Gastroesophageal sphincter (tissue), 4 donors: ENCODE measurements around the gene TPD52L1. TPM values are rescaled to one million over a fixed set of nuclear protein-coding genes. Genes with fewer than 3 reads are reported as not detected.

Source experiments
- ATAC-seq: fragments of 150-250 bp; one replicate; pipeline ENCODE4 v1.9.1; 2016; ENCODE audit warnings: mild to moderate bottlenecking, moderate library complexity
- H3K27ac ChIP-seq, 4 donors: fragments of 200-600 bp; sonication (generic) in 3 of 4; 1 replicate in 3 of 4; 2 replicates in 1 of 4; pipeline ENCODE4 v1.5.1; 2016 to 2019
- H3K27me3 ChIP-seq: fragments of 200-600 bp; sonication (generic); one replicate; pipeline ENCODE4 v1.5.1; 2019
- H3K36me3 ChIP-seq, 2 donors: fragments of 200-600 bp; sonication (generic); one replicate each; pipeline ENCODE4 v1.5.1; 2019; ENCODE audit warnings: control low read depth in 1 of 2
- H3K4me1 ChIP-seq, 3 donors: fragments of 200-600 bp; sonication (generic); 1 replicate in 2 of 3; 2 replicates in 1 of 3; pipeline ENCODE4 v1.5.1; 2016 to 2019; ENCODE audit warnings: control low read depth in 2 of 3
- H3K4me3 ChIP-seq, 2 donors: fragments of 200-600 bp; sonication (generic); one replicate each; pipeline ENCODE4 v1.5.1; 2019; ENCODE audit warnings: mild to moderate bottlenecking in 1 of 2, moderate library complexity in 1 of 2
- H3K9me3 ChIP-seq, 3 donors: fragments of 200-600 bp; sonication (generic); one replicate each; pipeline ENCODE4 v1.5.1; 2017 to 2019; ENCODE audit warnings: control low read depth in 2 of 3
- CTCF ChIP-seq, 4 experiments: fragments of 200-600 bp in 2 of 4; fragments of 450-650 bp in 2 of 4; sonication (generic) in 1 of 4; IDR thresholded peaks; one replicate each; pipeline ENCODE4 v1.5.1; 2017 to 2019; ENCODE audit warnings: antibody characterized with exemption in 4 of 4, mild to moderate bottlenecking in 2 of 4, moderate library complexity in 2 of 4
- EP300 ChIP-seq: sonication (generic); formaldehyde crosslinking; IDR thresholded peaks from one replicate; pipeline ENCODE4 v1.6.1; 2017; ENCODE audit warnings: antibody characterized with exemption, mild to moderate bottlenecking
- POLR2A ChIP-seq, 2 donors: fragments of 450-650 bp; IDR thresholded peaks; one replicate each; pipeline ENCODE4 v1.6.1; 2017; ENCODE audit warnings: antibody characterized with exemption in 2 of 2, mild to moderate bottlenecking in 2 of 2, moderate library complexity in 1 of 2
- POLR2AphosphoS5 ChIP-seq: sonication (generic); formaldehyde crosslinking; IDR thresholded peaks from one replicate; pipeline ENCODE4 v1.6.1; 2017; ENCODE audit warnings: antibody characterized with exemption
- WGBS, 2 donors: methylation state at CpG; one replicate each; pipeline ENCODE4 v1.1.5; 2018; ENCODE audit warnings: low coverage in 1 of 2; 5-methylcytosine and 5-hydroxymethylcytosine counted together
- total RNA-seq, 4 donors: library from RNA; depleted of rRNA; stranded (reverse); fragments of >200 nt; gene quantifications; one replicate each; pipeline ENCODE4 v1.1.0, GENCODE V29; 2016

Gene TPD52L1
- total RNA-seq, 4 donors from 2014 or later, result 11.2 to 59.7 (median 20.2) TPM

- H3K27me3 ChIP-seq, result no peaks in the 10 kb centered on the region
- no peak for ATAC-seq
- TF ChIP-seq POLR2A (IDR thresholded peaks at IDR 0.05), result no peak
- TF ChIP-seq CTCF (IDR thresholded peaks at IDR 0.05), result no peak
- no peak for TF ChIP-seq POLR2AphosphoS5
- no peak for TF ChIP-seq EP300
Measured at GRCh38 chr6:125250511-125250910, 96.9 kb downstream of the TPD52L1 start.

GRCh38 chr6:125251516-125252220, 98.1 kb downstream of the TPD52L1 start:
- TF ChIP-seq EP300, result no peak
- TF ChIP-seq POLR2A (IDR thresholded peaks at IDR 0.05), result no peak
- no peak for TF ChIP-seq CTCF (IDR thresholded peaks at IDR 0.05)
- no peak for TF ChIP-seq POLR2AphosphoS5
- ATAC-seq, result no peak
- no peaks in the 10 kb centered on the region for H3K27me3 ChIP-seq
- WGBS, 2 donors, result 29 to 37% methylated on average over 6 of the region's 6 CpGs
- H3K36me3 ChIP-seq, result no peaks in the 10 kb centered on the region
- H3K27ac ChIP-seq, result no peak overlapping the region
- H3K4me3 ChIP-seq, result no peak overlapping the region
- peaks cover 0 to 10% (median 0%) of the 10 kb centered on the region in 3 donors for H3K4me1 ChIP-seq
- H3K9me3 ChIP-seq, result no peaks in the 10 kb centered on the region

More at GRCh38 chr6:125250511-125250910, 96.9 kb downstream of the TPD52L1 start:
- H3K36me3 ChIP-seq, result no peaks in the 10 kb centered on the region
- H3K4me3 ChIP-seq, result no peak overlapping the region
- H3K27ac ChIP-seq, result no peak overlapping the region
- H3K4me1 ChIP-seq, result peaks cover 0 to 10% (median 0%) of the 10 kb centered on the region in 3 donors
- H3K9me3 ChIP-seq, result no peaks in the 10 kb centered on the region
- WGBS, 2 donors, result 75 to 83% methylated on average over 1 of the region's 1 CpG

- Histone ChIP-seq H3K4me3 (no peak overlapping the region), H3K27ac (no peak overlapping the region), H3K27me3 (no peaks in the 10 kb centered on the region), H3K36me3 (no peaks in the 10 kb centered on the region), H3K9me3 (no peaks in the 10 kb centered on the region), H3K4me1 (peaks cover 0 to 10% (median 0%) of the 10 kb centered on the region in 3 donors)
- WGBS, 2 donors, result 89 to 100% methylated on average over 1 of the region's 1 CpG
- TF ChIP-seq CTCF (IDR thresholded peaks at IDR 0.05), result no peak
- ATAC-seq, result no peak
Measured at GRCh38 chr6:125252891-125253290, 99.3 kb downstream of the TPD52L1 start.

GRCh38 chr6:125253881-125254280, 100.3 kb downstream of the TPD52L1 start:
- ATAC-seq, result no peak
- Histone ChIP-seq H3K36me3 (no peaks in the 10 kb centered on the region), H3K27me3 (no peaks in the 10 kb centered on the region), H3K27ac (no peak overlapping the region), H3K4me3 (no peak overlapping the region), H3K9me3 (no peaks in the 10 kb centered on the region), H3K4me1 (peaks cover 0 to 10% (median 0%) of the 10 kb centered on the region in 3 donors)
- WGBS, 2 donors, result 96 to 100% methylated on average over 2 of the region's 2 CpGs
- TF ChIP-seq EP300 (no peak), CTCF (IDR thresholded peaks at IDR 0.05) (no peak), POLR2A (IDR thresholded peaks at IDR 0.05) (no peak), POLR2AphosphoS5 (no peak)

- H3K27me3 ChIP-seq, result no peaks in the 10 kb centered on the region
- no peaks in the 10 kb centered on the region for H3K9me3 ChIP-seq
- no peaks in the 10 kb centered on the region for H3K36me3 ChIP-seq
- TF ChIP-seq POLR2A (IDR thresholded peaks at IDR 0.05) (no peak), POLR2AphosphoS5 (no peak), CTCF (IDR thresholded peaks at IDR 0.05) (no peak), EP300 (no peak)
- H3K4me1 ChIP-seq, result peaks cover 0 to 10% (median 0%) of the 10 kb centered on the region in 3 donors
- H3K27ac ChIP-seq, result no peak overlapping the region
- H3K4me3 ChIP-seq, result no peak overlapping the region
- WGBS, 2 donors, result 92 to 94% methylated on average over 2 to 3 of the region's 3 CpGs
- no peak for ATAC-seq
Measured at GRCh38 chr6:125254321-125254720, 100.7 kb downstream of the TPD52L1 start.
